ENCODE data around the gene TFEB.

TFEB gene

DNA sequence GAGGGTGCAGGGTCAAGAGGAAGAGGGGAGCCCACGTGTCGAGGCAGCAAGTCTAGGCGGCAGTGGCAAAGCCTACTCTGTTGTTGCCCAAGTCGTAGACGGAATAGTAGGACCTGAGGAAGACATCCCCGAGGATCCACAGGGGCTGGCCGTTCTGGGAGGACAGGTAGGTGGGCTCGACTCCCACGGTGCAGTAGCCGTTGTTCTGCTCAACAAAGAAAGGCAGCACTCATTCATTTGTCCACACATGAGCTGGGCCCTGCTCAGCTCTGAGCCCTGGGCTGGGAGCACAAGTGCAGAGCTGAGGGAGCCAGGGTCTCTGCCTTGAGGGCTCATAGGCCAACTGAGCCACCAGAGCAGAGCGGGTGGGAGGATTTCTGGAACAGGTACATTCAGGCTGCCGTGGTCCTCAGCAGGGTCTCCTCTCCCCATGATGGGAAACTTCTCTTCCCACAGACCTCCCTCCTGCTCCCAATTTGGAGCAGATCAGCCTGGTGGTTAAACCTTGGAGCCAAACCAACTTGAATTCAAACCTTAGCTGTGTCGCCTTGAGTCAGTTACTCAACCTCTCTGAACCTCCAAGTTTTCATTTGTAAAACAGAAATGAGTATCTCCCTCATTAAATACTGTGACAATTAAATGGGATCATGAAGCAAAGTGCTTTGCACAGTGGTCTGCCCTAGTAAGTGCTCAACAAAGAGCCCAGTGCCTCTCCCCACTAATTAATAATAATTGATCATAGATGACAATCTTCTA, 1.6 kb upstream of the TFEB start:
- no peak for DNase-seq

- DNase-seq: no peak
These were observed 852 bp upstream of the TFEB start for GRCh38 chr6:41736186-41736733.

- peak; percentile 73 to 96 (median 88) for DNase-seq
These were observed 562 bp downstream of the TFEB start for GRCh38 chr6:41734666-41735426.

DNA sequence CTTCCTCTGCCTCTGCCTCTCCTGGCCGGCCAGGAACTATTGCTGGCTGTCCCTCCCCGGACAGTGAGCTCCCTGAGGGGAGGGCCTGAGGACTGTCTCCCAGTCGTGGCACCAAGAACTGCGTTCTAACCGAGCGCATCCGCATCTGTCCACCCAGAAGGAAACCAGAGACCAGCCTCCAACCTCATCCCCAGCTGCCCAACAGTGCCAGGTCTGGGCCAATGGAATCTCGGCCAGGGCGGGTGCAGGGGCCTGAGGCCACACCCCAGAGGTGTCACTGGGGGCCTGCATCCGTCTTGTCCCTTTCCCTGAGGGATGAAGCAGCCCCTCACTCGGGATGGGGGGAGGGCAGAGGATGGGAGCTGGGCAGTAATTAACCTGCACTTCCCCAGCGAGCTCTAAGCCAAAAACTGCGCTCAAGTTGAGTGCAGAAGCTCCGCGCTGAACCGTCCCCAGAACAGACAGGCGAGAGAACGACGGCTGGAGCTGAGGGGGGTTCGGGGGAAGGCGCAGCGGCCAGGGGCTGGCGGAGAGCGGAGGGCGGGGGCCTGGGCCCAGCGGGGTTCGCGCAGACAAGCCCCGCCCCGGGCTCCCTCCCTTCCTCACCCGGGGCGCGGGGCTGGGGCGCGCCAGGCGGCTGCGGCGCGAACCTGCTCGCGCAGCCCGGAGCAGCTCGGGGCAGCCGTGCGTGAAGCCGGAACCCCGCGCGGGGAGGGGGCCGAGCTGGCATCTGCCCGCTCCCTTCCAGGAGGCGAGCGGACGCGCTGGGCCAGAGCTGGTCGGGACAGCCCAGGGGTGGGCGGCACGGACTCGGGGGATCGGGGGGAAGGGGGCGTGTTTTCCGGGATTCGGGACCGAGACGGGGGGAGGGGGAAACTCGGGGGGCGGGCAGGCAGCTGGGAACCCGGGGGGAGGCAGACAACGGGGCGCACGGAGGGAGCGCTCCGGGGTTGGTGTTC, 1.4 kb downstream of the TFEB start:
- DNase-seq: peak; percentile 66 to 88 (median 71)

DNA sequence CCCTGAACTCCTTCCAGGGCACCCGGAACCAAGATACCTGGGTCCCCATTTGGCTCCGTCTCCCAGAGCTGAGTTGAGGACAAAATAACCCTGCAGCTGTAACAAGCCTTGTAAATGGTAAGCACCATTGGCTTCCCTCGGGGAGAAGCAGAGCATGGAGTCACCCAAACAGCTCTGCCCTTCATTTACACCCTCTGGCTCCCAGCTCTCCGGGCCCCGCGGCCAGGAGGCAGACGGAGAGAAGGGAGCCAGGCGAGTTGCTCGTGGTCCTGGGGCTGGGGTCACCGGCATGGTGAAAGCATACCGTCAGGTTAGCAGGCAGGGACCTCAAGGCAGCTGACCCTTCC, 2.1 kb downstream of the TFEB start:
- DNase-seq: no peak

DNA sequence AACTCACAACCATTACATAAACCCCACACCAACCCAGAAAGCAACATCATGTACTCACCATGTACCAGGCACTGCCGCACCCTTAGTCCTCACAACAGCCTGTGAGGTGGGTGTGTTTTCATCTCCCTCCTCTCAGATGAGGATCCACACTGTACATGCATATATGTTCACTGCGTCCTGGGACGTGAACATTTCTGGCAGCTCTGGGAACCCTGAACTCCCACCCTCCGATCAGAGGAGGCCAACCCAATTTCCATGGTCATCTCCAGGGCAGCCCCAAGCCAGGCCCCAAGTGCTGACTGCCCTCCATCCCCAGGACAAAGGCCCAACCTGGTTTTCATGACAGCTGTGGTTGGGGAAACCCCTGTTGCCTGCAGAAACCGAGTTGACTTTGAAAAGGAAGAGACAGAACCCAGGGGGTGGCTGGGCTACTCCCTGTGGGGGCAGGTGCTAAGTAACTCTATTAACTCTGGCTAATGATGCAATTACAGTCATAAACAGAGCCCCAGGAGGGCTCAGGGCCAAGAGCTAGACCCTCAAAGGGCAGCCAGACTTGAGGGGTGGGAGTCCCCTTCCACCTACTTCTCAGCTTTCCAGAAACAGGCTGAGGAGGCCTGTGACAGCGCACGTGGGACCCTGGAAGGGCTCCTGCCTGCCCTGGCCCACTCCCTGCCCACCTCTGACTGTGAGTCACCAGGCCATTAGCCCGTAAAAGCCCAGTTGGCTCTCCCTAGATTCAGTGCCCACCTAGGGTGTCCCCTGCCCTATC, 2.6 kb downstream of the TFEB start:
- peak; percentile 53 to 70 (median 57) for DNase-seq

- no peak for DNase-seq
These were observed 3.3 kb downstream of the TFEB start for GRCh38 chr6:41732149-41732548.

DNA sequence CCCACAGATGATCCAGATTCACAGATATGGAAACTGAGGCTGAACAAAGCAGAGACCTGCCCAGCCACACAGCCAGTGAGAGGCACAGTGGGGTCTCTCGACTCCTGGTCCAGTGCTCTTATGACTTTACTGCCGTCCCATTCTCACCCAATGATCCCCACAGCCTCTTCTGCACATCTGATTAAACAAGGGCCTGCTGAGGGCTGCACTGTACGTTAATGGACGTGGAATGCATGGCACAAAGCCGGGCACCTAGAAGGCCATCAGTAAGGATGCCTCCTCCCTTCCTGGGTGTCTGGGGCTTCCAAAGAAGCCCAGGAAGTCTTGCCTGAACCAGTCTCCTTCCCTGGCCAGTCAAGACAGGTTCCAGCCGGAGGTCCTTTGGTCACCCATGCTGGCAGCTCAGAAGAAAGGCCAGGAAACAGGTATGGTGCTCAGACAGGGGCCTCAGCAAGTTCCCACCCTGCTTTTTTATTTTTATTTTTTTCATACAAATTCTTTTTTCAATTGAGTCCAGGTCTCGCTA, 3.8 kb downstream of the TFEB start:
- no peak for DNase-seq

GRCh38 chr6:41730531-41731436, 4.6 kb downstream of the TFEB start:
- DNase-seq: peak in 2 of 3 donors; percentile 51 to 54

GRCh38 chr6:41729624-41730023, 5.8 kb downstream of the TFEB start:
- DNase-seq: no peak

GRCh38 chr6:41728954-41729353, 6.5 kb downstream of the TFEB start:
- DNase-seq: no peak

DNA sequence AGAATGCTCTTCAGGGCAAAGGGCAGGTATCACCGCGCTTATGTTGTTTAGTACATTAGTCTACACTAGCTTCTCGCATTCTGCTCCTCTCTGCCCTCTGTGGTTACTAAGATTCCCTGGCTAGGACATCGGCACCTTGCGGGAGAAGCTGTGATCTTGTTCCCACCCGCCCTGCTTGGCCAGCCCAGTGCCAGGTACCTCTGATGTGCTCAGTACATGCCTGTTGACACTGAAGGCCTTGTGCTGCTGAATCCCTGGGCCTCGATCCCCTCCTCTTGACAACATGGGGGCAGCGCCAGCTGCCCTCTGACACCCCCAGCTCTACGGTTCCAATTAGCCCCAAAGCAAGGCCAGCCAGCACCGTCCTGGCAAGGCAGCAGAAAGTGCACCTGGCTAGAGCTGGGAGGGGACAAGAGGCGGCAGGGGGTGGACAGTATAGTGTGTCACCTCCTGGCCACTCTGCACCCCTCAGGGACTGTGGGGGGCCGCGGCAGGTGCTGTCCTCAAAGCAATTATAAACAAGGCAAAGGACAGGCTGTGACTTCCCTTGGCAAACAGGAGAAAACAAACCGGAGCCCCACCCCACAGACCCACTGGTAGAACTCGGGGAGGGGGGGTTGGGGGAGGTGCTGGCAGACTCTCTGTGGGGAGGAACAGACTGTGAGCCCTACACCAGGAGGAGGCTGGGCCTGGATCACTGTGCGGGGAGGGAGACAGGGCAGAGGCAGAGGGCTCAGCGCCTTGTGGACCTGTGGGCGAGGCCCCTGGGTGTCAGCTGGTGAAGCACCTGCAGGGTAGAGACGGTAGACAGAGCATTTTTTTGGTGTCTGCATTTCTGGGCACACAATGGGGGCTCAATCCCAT, 7.1 kb downstream of the TFEB start:
- no peak for DNase-seq

DNA sequence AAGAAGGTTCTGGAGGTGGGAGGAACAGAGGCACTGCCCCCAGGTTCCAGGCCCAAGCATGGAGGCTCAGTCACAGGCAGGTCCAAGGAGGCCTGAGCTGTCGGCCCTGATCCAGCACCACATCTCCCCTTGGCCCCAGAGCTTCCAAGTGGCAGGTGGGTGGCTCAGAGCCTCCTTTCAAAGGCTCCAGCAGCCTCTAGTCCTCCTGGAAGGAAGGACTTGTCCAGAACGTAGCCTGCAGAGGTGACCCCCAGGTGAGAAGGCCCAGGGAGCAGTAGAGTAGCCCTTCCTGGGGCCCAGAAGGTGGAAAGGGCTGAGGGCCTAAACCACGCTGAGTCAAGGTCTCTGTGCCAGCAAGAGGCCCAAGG, 7.7 kb downstream of the TFEB start:
- no peak for DNase-seq

DNA sequence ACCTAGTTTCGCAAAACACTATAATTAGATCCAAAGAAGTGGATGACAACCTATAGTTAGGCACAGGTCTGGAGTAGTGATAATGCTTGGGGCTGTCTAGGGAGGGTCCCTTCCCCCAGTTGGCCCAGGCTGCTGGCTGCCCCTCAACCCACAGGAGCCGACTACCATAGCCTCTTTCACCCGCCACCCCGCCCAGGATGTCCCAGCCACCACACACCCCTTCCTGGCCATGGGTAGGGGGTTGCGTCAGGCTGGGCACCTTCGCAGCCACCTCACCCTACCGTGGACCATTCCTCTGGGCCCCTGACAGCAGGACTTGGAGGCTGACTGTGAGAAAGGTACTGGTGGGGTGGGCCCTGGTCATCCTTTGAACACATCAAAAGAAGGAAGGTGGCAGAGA, 8.5 kb downstream of the TFEB start:
- DNase-seq: no peak

DNA sequence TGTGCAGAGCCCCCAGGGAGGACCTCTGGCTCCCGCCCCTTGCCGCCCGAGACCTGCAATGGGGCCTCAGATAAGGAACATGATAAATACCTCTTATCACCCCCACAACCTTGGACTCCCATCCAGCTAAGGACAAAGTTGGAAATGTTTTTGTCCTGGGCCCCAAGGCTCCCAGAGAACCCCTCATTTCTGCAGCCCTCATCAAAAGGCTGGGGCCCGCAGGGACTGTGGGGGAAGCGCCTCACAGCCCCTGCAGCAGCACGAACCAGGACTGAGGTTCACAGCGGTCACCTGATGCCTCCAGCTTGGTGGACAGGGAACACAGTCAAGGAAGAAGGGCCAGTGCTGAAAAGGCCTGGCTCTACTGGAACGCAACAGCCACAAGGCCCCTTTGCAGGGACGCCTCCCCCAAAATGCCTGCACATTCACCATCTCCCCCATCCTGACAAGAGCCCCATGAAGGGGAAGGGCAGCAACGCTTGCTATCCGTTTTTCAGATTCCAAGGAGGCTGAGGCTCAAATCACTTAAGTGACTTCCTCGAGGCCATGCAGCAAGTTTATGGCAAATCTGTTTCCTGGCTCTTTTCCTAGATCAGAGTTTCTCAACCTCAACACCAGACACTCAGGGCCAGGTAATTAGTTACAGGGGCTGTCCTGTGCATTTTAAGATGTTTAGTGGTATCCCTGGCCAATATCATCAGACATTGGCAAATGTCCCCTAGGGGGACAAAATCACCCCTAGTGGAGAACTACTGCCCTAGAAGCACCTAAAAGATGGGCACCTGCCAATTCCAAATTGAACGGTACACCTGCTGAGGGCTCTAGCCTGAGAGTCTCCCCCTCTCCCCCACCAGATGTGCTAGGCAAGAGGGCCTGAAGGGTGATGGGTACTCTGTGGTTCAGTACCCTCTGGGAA, 10.6 kb downstream of the TFEB start:
- DNase-seq: no peak

DNA sequence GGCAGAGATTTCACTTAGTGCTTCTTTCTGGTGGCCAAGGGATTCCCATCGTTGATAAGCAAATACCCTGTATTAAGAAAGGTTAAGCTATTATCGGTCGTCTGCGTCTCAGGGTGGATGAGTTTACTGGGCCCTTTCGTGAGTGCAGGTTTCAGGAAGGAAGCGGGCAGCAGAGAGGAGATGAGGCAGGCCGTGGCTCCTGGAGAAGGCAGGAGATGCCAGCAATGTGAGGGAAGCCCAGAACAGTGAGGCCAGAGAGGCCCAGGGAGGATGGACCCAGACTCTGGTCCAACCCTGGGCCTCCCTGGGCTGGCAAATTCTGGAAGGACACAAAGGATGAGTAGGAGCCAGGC, 11.2 kb downstream of the TFEB start:
- no peak for DNase-seq

DNA sequence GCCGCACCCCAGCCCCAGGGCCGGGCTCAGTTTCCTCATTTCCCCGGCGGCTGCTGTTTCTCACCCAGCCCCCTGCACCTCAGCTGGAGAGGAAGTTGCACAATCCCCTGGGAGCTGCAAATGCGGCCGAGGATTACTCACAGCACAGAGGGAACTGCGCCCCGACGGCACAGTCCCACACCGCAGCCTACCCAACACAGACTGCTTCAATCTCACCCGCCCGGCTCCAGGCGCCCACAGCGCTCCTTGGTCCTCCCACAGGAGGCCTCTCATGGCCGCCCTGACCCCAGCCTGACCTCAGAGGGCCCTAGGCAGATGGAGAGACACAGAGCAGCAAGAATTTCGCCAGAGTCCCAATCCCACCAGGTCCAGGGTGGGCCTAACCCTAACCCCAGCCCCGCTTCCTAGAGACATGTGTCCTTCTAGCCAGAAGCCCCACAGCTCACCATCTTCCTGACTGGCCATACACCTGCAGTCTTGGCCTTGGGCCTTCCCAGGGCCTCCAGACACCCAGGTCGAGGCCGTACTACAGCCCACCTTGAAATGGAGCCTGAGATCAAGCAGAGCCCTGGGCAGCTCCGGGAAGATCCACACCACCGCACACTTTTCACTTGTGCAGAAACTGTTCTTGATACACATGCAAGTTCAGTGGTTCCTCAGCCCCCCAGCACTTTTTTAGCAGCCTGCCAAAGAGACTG, 11.7 kb downstream of the TFEB start:
- peak; percentile 95 to 97 (median 96) for DNase-seq

GRCh38 chr6:41722969-41723529, 12.4 kb downstream of the TFEB start:
- DNase-seq: no peak

Data from suppressor macrophage treated with lipopolysaccharide for 1 hour (primary cell).